Activated T-helper 1 cell treated with anti-CD3 and anti-CD28 coated beads, Interleukin-12 subunit alpha, Interleukin-12 subunit beta, Interleukin-2, Interleukin-4 antibody, amounts not matched to agents 30 ng/mL and 10 ng/mL and 1 ng/mL, durations not matched to agents 14 hours and 24 hours and 36 hours (primary cell): Measurements from ENCODE around the gene CALM3. TPM values are rescaled to one million over a fixed set of nuclear protein-coding genes. Genes with fewer than 3 reads are reported as not detected.
"Not testable (repeated sequence)": the region's sequence is repeated elsewhere in the genome, so short reads cannot be mapped to it uniquely, and the experiment has no call there.

Experiments
- DNase-seq: peaks from one replicate; pipeline ENCODE4 v3.0.0; 2021; ENCODE audit warnings: low spot score
- H3K27ac Mint-ChIP-seq: one replicate; pipeline ENCODE4 v1.8.0; 2021; ENCODE audit warnings: mild to moderate bottlenecking, mixed read lengths
- H3K27me3 Mint-ChIP-seq: one replicate; pipeline ENCODE4 v1.8.0; 2022; ENCODE audit warnings: mild to moderate bottlenecking, moderate library complexity, mixed read lengths; ENCODE audit not compliant: insufficient read depth
- H3K36me3 Mint-ChIP-seq: one replicate; pipeline ENCODE4 v1.8.0; 2021; ENCODE audit warnings: low read depth, mixed read lengths
- H3K4me1 Mint-ChIP-seq: one replicate; pipeline ENCODE4 v1.8.0; 2021; ENCODE audit warnings: low read depth, mixed read lengths
- H3K4me3 Mint-ChIP-seq: one replicate; pipeline ENCODE4 v1.8.0; 2021; ENCODE audit warnings: mild to moderate bottlenecking, moderate library complexity, mixed read lengths
- H3K9me3 Mint-ChIP-seq: one replicate; pipeline ENCODE4 v1.8.0; 2021; ENCODE audit warnings: mixed read lengths
- intact Hi-C: fragments of 100-400 bp; cut with micrococcal nuclease; formaldehyde crosslinking; loops from one replicate; pipeline ENCODE4 v1.15.1; 2024
- total RNA-seq: library from RNA; stranded (reverse); gene quantifications from 2 replicates; pipeline ENCODE4 v1.2.3, GENCODE V29; 2022

CALM3 gene
- total RNA-seq, 1 donor from 2014 or later = 568 TPM

- DNase-seq = no peak
- Mint-ChIP-seq H3K27me3 (no peaks in the 10 kb centered on the region), H3K27ac (peak overlapping the region; percentile 89), H3K4me1 (peaks cover 62% of the 10 kb centered on the region), H3K9me3 (no peaks in the 10 kb centered on the region), H3K36me3 (peaks cover 43% of the 10 kb centered on the region), H3K4me3 (peak overlapping the region; percentile 94)
- intact Hi-C loops = no loop called here
Measured at GRCh38 chr19:46622118-46622446, 21.0 kb downstream of the CALM3 start.

- intact Hi-C loops = no loop called here
- peaks cover 50% of the 10 kb centered on the region for H3K4me1 Mint-ChIP-seq
- no peaks in the 10 kb centered on the region for H3K9me3 Mint-ChIP-seq
- peak overlapping the region; percentile 98 for H3K27ac Mint-ChIP-seq
- peaks cover 43% of the 10 kb centered on the region for H3K36me3 Mint-ChIP-seq
- no peaks in the 10 kb centered on the region for H3K27me3 Mint-ChIP-seq
- peak overlapping the region; percentile 96 for H3K4me3 Mint-ChIP-seq
- no peak for DNase-seq
Measured at GRCh38 chr19:46623915-46624502, 22.9 kb downstream of the CALM3 start.

GRCh38 chr19:46624958-46625661 lies 24.0 kb downstream of the CALM3 start, which contains the start of gene PTGIR:
PTGIR (minus strand) TSS chr19:46625089; CDS start chr19:46624225, 864 bp downstream.
- Mint-ChIP-seq H3K4me3 (peak within 1 kb of the TSS; percentile 96), H3K9me3 (no peaks in the 10 kb centered on the region), H3K36me3 (peaks cover 37% of the 10 kb centered on the region), H3K27ac (peak within 1 kb of the TSS; percentile 98), H3K4me1 (peaks cover 39% of the 10 kb centered on the region), H3K27me3 (no peaks in the 10 kb centered on the region)
- DNase-seq = no peak
- intact Hi-C loops = loop anchor here (1.0 kb wide), 1 partner anchor 9 kb away; no protein-coding TSS in a partner anchor

GRCh38 chr19:46625731-46626130 lies 24.6 kb downstream of the CALM3 start:
- intact Hi-C loops = loop anchor here (1.0 kb wide), 1 partner anchor 9 kb away; no protein-coding TSS in a partner anchor
- peaks cover 33% of the 10 kb centered on the region for H3K4me1 Mint-ChIP-seq
- peak overlapping the region; percentile 98 for H3K27ac Mint-ChIP-seq
- no peak for DNase-seq
- H3K9me3 Mint-ChIP-seq = no peaks in the 10 kb centered on the region
- H3K27me3 Mint-ChIP-seq = no peaks in the 10 kb centered on the region
- peaks cover 30% of the 10 kb centered on the region for H3K36me3 Mint-ChIP-seq
- peak overlapping the region; percentile 96 for H3K4me3 Mint-ChIP-seq

- peak overlapping the region; percentile 5 for H3K27ac Mint-ChIP-seq
- no peaks in the 10 kb centered on the region for H3K27me3 Mint-ChIP-seq
- H3K9me3 Mint-ChIP-seq = no peaks in the 10 kb centered on the region
- intact Hi-C loops = no loop called here
- H3K4me1 Mint-ChIP-seq = peaks cover 26% of the 10 kb centered on the region
- no peak for DNase-seq
- H3K36me3 Mint-ChIP-seq = peaks cover 24% of the 10 kb centered on the region
- no peak overlapping the region for H3K4me3 Mint-ChIP-seq
Measured at GRCh38 chr19:46626446-46626845, 25.3 kb downstream of the CALM3 start.

- intact Hi-C loops, H3K9me3 Mint-ChIP-seq, H3K27me3 Mint-ChIP-seq, H3K4me3 Mint-ChIP-seq, H3K27ac Mint-ChIP-seq, DNase-seq: not testable (repeated sequence)
- H3K36me3 Mint-ChIP-seq = peaks cover 14% of the 10 kb centered on the region
- H3K4me1 Mint-ChIP-seq = peaks cover 25% of the 10 kb centered on the region
Measured at GRCh38 chr19:46628970-46629369, 27.8 kb downstream of the CALM3 start.

GRCh38 chr19:46629546-46630025 lies 28.5 kb downstream of the CALM3 start:
- peaks cover 11% of the 10 kb centered on the region for H3K36me3 Mint-ChIP-seq
- H3K9me3 Mint-ChIP-seq = no peaks in the 10 kb centered on the region
- no peak for DNase-seq
- H3K27ac Mint-ChIP-seq = peak overlapping the region; percentile 62
- intact Hi-C loops = no loop called here
- H3K4me1 Mint-ChIP-seq = peaks cover 21% of the 10 kb centered on the region
- H3K27me3 Mint-ChIP-seq = peaks cover 2% of the 10 kb centered on the region
- no peak overlapping the region for H3K4me3 Mint-ChIP-seq

GRCh38 chr19:46630586-46631205 lies 29.6 kb downstream of the CALM3 start:
- peaks cover 11% of the 10 kb centered on the region for H3K4me1 Mint-ChIP-seq
- intact Hi-C loops = no loop called here
- peaks cover 2% of the 10 kb centered on the region for H3K27me3 Mint-ChIP-seq
- H3K27ac Mint-ChIP-seq = no peak overlapping the region
- DNase-seq = no peak
- H3K4me3 Mint-ChIP-seq = no peak overlapping the region
- peaks cover 4% of the 10 kb centered on the region for H3K36me3 Mint-ChIP-seq
- no peaks in the 10 kb centered on the region for H3K9me3 Mint-ChIP-seq

- Mint-ChIP-seq H3K27me3 (peaks cover 2% of the 10 kb centered on the region), H3K36me3 (peaks cover 4% of the 10 kb centered on the region), H3K4me3 (no peak overlapping the region), H3K4me1 (peaks cover 11% of the 10 kb centered on the region), H3K9me3 (no peaks in the 10 kb centered on the region), H3K27ac (no peak overlapping the region)
- no peak for DNase-seq
- intact Hi-C loops = no loop called here
Measured at GRCh38 chr19:46631481-46631880, 30.4 kb downstream of the CALM3 start.

GRCh38 chr19:46633130-46633529 lies 32.0 kb downstream of the CALM3 start:
- H3K36me3 Mint-ChIP-seq = peaks cover 4% of the 10 kb centered on the region
- no peaks in the 10 kb centered on the region for H3K9me3 Mint-ChIP-seq
- H3K27me3 Mint-ChIP-seq = peaks cover 2% of the 10 kb centered on the region
- peak overlapping the region; percentile 85 for H3K4me3 Mint-ChIP-seq
- DNase-seq = no peak
- intact Hi-C loops = no loop called here
- H3K27ac Mint-ChIP-seq = peak overlapping the region; percentile 56
- peaks cover 11% of the 10 kb centered on the region for H3K4me1 Mint-ChIP-seq

GRCh38 chr19:46634045-46634655 lies 33.0 kb downstream of the CALM3 start:
- intact Hi-C loops = loop anchor here (1.0 kb wide), 8 partner anchors 9 to 640 kb away; partner anchors contain the start of genes DACT3, INAFM1, PRKD2 and PTGIR
- Mint-ChIP-seq H3K9me3 (no peaks in the 10 kb centered on the region), H3K36me3 (peaks cover 4% of the 10 kb centered on the region), H3K4me3 (peak overlapping the region; percentile 85), H3K27ac (peak overlapping the region; percentile 75), H3K4me1 (peaks cover 11% of the 10 kb centered on the region), H3K27me3 (peaks cover 2% of the 10 kb centered on the region)
- peak; percentile 94 for DNase-seq

- peaks cover 4% of the 10 kb centered on the region for H3K36me3 Mint-ChIP-seq
- H3K9me3 Mint-ChIP-seq = no peaks in the 10 kb centered on the region
- H3K27ac Mint-ChIP-seq = no peak overlapping the region
- peak overlapping the region; percentile 85 for H3K4me3 Mint-ChIP-seq
- H3K4me1 Mint-ChIP-seq = peaks cover 11% of the 10 kb centered on the region
- DNase-seq = no peak
- H3K27me3 Mint-ChIP-seq = peaks cover 2% of the 10 kb centered on the region
- intact Hi-C loops = loop anchor here (1.0 kb wide), 8 partner anchors 9 to 640 kb away; partner anchors contain the start of genes DACT3, INAFM1, PRKD2 and PTGIR
Measured at GRCh38 chr19:46634656-46635218, 33.6 kb downstream of the CALM3 start.
